GM12874 (cell line): ENCODE measurements around the gene NANOS3.

Source experiments
- TF ChIP-seq, protein P1 (sequence below): IDR thresholded peaks from 2 replicates; pipeline ENCODE4 v1.5.1; 2011; ENCODE audit warnings: low read depth, mild to moderate bottlenecking, control low read depth, low read length, moderate library complexity; ENCODE audit not compliant: insufficient read depth

NANOS3 gene

GRCh38 chr19:13865571-13866462 lies 11.1 kb upstream of the NANOS3 start:
- TF ChIP-seq, protein P1, sequence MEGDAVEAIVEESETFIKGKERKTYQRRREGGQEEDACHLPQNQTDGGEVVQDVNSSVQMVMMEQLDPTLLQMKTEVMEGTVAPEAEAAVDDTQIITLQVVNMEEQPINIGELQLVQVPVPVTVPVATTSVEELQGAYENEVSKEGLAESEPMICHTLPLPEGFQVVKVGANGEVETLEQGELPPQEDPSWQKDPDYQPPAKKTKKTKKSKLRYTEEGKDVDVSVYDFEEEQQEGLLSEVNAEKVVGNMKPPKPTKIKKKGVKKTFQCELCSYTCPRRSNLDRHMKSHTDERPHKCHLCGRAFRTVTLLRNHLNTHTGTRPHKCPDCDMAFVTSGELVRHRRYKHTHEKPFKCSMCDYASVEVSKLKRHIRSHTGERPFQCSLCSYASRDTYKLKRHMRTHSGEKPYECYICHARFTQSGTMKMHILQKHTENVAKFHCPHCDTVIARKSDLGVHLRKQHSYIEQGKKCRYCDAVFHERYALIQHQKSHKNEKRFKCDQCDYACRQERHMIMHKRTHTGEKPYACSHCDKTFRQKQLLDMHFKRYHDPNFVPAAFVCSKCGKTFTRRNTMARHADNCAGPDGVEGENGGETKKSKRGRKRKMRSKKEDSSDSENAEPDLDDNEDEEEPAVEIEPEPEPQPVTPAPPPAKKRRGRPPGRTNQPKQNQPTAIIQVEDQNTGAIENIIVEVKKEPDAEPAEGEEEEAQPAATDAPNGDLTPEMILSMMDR: no peak

GRCh38 chr19:13866463-13867046 lies 10.4 kb upstream of the NANOS3 start:
- TF ChIP-seq, protein P1: no peak

DNA sequence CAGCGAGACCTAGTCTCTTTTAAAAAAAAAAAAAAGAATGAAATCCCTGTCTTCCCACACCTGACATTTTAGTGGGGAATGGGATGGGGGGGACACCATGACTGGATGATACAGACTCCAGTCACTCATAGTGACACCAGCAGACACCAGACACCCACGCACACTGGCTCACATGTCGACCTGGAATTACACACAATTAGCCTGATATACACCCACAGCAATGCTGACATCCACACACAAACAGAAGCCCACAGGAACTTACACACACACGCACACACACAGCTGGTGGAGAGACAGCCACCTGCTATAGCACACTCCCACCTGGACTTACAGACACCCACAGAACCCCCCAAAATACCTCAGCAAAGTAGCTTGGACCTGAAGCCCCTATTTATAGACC lies 8.3 kb upstream of the NANOS3 start:
- TF ChIP-seq, protein P1: no peak

DNA sequence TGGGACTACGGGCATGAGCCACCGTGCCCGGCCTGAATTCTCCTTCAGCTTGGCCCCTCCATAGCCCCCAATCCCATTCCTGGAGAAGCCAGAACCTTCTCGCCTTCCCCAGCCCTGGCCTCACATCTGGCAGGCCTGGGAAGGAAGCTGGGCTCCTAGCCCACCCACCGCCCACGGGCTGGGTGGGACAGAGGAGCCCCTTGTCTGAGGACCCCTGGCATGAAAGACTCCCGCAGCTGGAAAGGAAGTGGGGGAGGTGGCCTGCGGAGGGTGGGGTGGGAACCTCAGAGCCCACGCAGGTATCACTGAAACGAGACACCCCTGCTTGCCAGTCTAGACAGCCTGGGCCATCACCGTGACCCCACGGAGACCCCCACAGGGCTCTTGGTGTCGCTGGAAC lies 7.7 kb upstream of the NANOS3 start:
- TF ChIP-seq, protein P1: no peak

DNA sequence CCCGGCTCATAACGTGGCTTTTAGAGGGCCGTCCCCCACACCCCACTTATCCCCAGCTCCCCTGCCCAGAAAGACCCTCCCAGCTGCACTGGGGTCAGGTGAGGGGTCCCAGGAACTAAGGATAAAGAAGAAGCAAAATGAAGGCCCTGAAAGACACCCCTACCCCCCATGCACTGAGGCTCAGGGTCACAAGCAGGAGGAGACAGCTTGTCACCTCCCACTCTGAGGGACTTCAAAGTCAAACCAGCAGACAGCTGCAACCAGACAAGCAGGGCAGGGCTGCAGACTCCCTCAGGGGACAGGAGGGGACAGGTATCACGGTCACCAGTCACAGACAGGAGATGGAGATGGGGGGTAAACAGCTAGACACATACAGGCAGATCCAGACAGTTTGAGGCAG lies 6.1 kb upstream of the NANOS3 start:
- TF ChIP-seq, protein P1: no peak

- TF ChIP-seq, protein P1: no peak
Observed at GRCh38 chr19:13872339-13872694, 4.6 kb upstream of the NANOS3 start.

GRCh38 chr19:13872695-13873389 lies 4.1 kb upstream of the NANOS3 start:
- TF ChIP-seq, protein P1: peak; percentile 45
